ENCODE measurements around the gene ST8SIA3.

Gene ST8SIA3

DNA sequence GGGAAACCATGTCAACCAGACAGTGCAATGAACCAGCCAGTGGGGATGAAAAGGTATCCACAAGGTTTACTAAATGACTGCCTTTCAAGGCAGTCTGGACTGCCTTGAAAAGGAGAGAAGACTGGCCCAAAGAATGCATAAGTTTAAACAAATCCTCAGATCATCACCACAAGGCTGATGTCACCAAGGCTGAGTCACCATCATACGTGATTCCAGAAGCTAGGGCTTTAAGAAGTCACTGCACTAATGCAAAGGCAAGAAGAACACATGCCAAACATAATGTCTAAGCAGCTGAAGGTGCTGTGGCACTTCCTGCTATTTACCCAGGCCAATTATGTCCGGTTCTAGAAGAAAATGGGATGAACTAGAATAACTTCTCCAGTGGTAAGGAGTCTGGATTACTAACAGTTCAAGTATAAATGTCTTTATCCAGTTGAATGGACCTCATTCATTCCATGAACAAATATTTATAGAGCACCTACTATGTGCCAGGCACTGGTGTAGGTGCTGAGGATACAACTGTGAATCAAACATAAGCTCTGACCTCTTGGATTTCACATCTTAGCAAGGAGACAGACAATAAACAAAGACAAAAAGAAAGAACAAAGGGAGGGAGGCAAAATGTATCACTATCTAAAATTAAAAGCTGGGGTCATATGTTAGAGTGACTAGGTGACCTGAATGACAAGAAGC, 45.2 kb downstream of the ST8SIA3 start:
- Mint-ChIP-seq H3K36me3 (ENCODE audit: low read depth) (no peaks in the 10 kb centered on the region), H3K4me3 (no peak overlapping the region), H3K4me1 (no peaks in the 10 kb centered on the region), H3K27me3 (peaks cover 7% of the 10 kb centered on the region), H3K27ac (no peak overlapping the region), H3K9me3 (peaks cover 14% of the 10 kb centered on the region)
- DNase-seq, result no peak
- ATAC-seq, result no peak

DNA sequence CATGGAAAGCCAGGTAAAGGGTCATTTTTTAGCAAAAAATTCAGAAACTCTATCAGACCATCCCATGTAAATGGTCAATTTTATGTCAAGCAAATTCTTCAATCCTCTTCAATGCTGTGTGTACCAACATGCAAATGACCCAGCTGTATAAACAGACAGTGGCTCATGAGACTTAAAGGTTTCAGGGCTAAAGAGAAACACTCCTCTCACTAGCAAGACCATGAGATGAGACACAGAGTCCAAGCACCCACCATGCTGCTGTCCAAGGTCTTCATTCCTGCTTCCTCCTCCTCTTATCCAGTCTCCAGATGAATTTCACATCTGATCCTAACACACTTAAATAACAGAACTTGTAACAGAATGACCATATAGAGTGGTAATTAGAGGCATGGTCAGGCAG, 52.0 kb downstream of the ST8SIA3 start:
- Mint-ChIP-seq H3K27me3 (peaks cover 10% of the 10 kb centered on the region), H3K4me1 (no peaks in the 10 kb centered on the region), H3K9me3 (peaks cover 6% of the 10 kb centered on the region), H3K27ac (no peak overlapping the region), H3K4me3 (no peak overlapping the region), H3K36me3 (ENCODE audit: low read depth) (no peaks in the 10 kb centered on the region)
- ATAC-seq, result no peak
- DNase-seq, result no peak

DNA sequence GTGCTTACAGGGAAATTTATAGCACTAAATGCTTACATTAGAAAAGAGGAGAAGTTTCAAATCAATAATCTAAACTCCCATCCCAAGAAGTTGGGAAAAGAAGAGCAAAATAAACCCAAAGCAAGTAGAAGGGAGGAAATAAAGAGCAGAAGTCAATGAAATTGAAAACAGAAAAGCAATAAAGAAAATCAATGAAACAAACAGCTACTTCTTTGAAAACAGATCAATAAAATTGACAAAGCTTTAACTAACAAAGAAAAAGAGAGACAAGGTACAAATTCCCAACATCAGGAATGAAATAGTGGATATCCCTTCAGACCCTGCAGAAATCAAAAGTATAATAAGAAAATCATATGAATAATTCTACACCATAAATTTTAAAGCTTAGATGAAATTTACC, 57.3 kb downstream of the ST8SIA3 start:
- Mint-ChIP-seq H3K27ac (no peak overlapping the region), H3K36me3 (ENCODE audit: low read depth) (no peaks in the 10 kb centered on the region), H3K27me3 (peaks cover 11% of the 10 kb centered on the region), H3K4me1 (no peaks in the 10 kb centered on the region), H3K9me3 (peaks cover 10% of the 10 kb centered on the region), H3K4me3 (no peak overlapping the region)
- DNase-seq (no peak), ATAC-seq (no peak)

DNA sequence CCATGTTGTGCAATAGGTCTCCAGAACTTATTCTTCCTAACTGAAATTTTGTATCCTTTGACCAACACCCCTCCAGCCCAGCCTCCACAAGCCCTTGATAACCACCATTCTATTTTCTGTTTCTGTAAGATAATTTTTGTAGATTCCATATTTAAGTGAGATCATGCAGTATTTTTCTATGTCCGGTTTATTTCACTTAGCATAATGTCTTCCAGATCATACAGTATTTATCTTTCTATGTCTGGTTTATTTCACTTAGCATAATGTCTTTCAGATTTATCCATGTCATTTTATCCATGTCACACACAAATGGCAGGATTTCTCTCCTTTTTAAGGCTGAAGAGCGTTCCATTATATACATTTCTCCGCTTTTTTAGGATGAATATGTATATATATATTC, 58.4 kb downstream of the ST8SIA3 start:
- Mint-ChIP-seq H3K27ac (no peak overlapping the region), H3K4me1 (no peaks in the 10 kb centered on the region), H3K9me3 (peaks cover 10% of the 10 kb centered on the region), H3K36me3 (ENCODE audit: low read depth) (no peaks in the 10 kb centered on the region), H3K4me3 (no peak overlapping the region), H3K27me3 (peaks cover 16% of the 10 kb centered on the region)
- ATAC-seq (no peak), DNase-seq (no peak)

DNA sequence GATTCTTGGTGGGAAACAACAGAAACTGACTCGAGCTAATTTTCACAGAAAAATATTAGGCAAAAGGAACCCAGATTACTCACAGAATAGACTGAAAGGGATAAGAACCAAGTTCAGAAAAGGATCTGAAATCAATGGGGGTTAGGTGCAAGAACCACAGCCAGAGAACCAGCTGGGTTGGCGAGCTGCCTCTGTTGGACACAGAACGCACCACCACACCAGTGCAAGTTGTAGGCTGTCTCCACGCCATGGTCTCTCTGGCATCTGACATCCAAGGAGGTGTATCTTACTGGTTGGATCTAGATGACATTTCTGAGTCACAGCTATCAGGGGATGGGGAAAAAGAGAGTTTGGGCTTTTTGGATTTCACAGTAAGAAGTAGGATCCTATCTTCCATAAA, 64.2 kb downstream of the ST8SIA3 start:
- H3K27me3 Mint-ChIP-seq, result peaks cover 30% of the 10 kb centered on the region
- no peak overlapping the region for H3K27ac Mint-ChIP-seq
- no peak for ATAC-seq

More for the DNA sequence above, 64.2 kb downstream of the ST8SIA3 start:
- Mint-ChIP-seq H3K4me1 (no peaks in the 10 kb centered on the region), H3K9me3 (no peaks in the 10 kb centered on the region), H3K36me3 (ENCODE audit: low read depth) (no peaks in the 10 kb centered on the region), H3K4me3 (no peak overlapping the region)
- DNase-seq, result no peak
